ENCODE results near the gene NCKAP5L.

The NCKAP5L gene

GRCh38 chr12:49803693-49804450, 24.3 kb downstream of the NCKAP5L start:
- no peak for DNase-seq (ENCODE audit: low read depth in 4 of 4, low spot score in 1 of 4)

GRCh38 chr12:49801141-49802063, 26.8 kb downstream of the NCKAP5L start:
- no peak for DNase-seq (ENCODE audit: low read depth in 4 of 4, low spot score in 1 of 4)

GRCh38 chr12:49800421-49801140, 27.6 kb downstream of the NCKAP5L start:
- no peak for DNase-seq (ENCODE audit: low read depth in 4 of 4, low spot score in 1 of 4)

GRCh38 chr12:49798934-49799333, 29.3 kb downstream of the NCKAP5L start:
- DNase-seq (ENCODE audit: low read depth in 4 of 4, low spot score in 1 of 4) = no peak

GRCh38 chr12:49798248-49798647, 30.0 kb downstream of the NCKAP5L start:
- DNase-seq (ENCODE audit: low read depth in 4 of 4, low spot score in 1 of 4) = no peak

- DNase-seq (ENCODE audit: low read depth in 4 of 4, low spot score in 1 of 4) = no peak
Measured at GRCh38 chr12:49797449-49797776, 30.8 kb downstream of the NCKAP5L start.

- no peak for DNase-seq (ENCODE audit: low read depth in 4 of 4, low spot score in 1 of 4)
Measured at GRCh38 chr12:49796606-49797448, 31.4 kb downstream of the NCKAP5L start.

- DNase-seq (ENCODE audit: low read depth in 4 of 4, low spot score in 1 of 4) = no peak
Measured at GRCh38 chr12:49796155-49796554, 32.1 kb downstream of the NCKAP5L start.

GRCh38 chr12:49795654-49796105, 32.5 kb downstream of the NCKAP5L start:
- no peak for DNase-seq (ENCODE audit: low read depth in 4 of 4, low spot score in 1 of 4)

- DNase-seq (ENCODE audit: low read depth in 4 of 4, low spot score in 1 of 4) = no peak
Measured at GRCh38 chr12:49794811-49795653, 33.2 kb downstream of the NCKAP5L start.

GRCh38 chr12:49794021-49794420, 34.2 kb downstream of the NCKAP5L start:
- no peak for DNase-seq (ENCODE audit: low read depth in 4 of 4, low spot score in 1 of 4)

- DNase-seq (ENCODE audit: low read depth in 4 of 4, low spot score in 1 of 4) = no peak
Measured at GRCh38 chr12:49793620-49794019, 34.6 kb downstream of the NCKAP5L start.

- DNase-seq (ENCODE audit: low read depth in 4 of 4, low spot score in 1 of 4) = no peak
Measured at GRCh38 chr12:49792976-49793580, 35.1 kb downstream of the NCKAP5L start.

- DNase-seq (ENCODE audit: low read depth in 4 of 4, low spot score in 1 of 4) = no peak
Measured at GRCh38 chr12:49792181-49792970, 35.8 kb downstream of the NCKAP5L start.

GRCh38 chr12:49791700-49792099, 36.5 kb downstream of the NCKAP5L start:
- no peak for DNase-seq (ENCODE audit: low read depth in 4 of 4, low spot score in 1 of 4)

- DNase-seq (ENCODE audit: low read depth in 4 of 4, low spot score in 1 of 4) = no peak
Measured at GRCh38 chr12:49790741-49791555, 37.3 kb downstream of the NCKAP5L start.

GRCh38 chr12:49789992-49790391, 38.2 kb downstream of the NCKAP5L start:
- DNase-seq (ENCODE audit: low read depth in 4 of 4, low spot score in 1 of 4) = no peak

GRCh38 chr12:49787672-49788071, 40.5 kb downstream of the NCKAP5L start:
- DNase-seq (ENCODE audit: low read depth in 4 of 4, low spot score in 1 of 4) = no peak
